Liver (tissue), 9 donors: ENCODE data around the gene FAM83G. TPM values are rescaled to one million over a fixed set of nuclear protein-coding genes. Genes with fewer than 3 reads are reported as not detected.

Experiments
- DNase-seq: peaks from one replicate; pipeline ENCODE4 v3.0.0-alpha.2; 2017; ENCODE audit warnings: low spot score
- H3K27ac ChIP-seq, 2 donors: one replicate each; pipeline ENCODE4 v1.7.0; 2013; ENCODE audit warnings: inconsistent platforms in 2 of 2, low read length in 2 of 2, control low read depth in 1 of 2, low read depth in 1 of 2, mild to moderate bottlenecking in 1 of 2
- H3K27me3 ChIP-seq, 4 donors: one replicate each; pipeline versions ENCODE4 v1.6.1 to v1.7.0; 2013; ENCODE audit warnings: low read length in 3 of 4, inconsistent platforms in 1 of 4, mild to moderate bottlenecking in 1 of 4, moderate library complexity in 1 of 4; ENCODE audit not compliant: control insufficient read depth in 4 of 4, insufficient read depth in 4 of 4
- H3K36me3 ChIP-seq, 4 donors: one replicate each; pipeline versions ENCODE4 v1.6.1 to v1.7.0; 2013; ENCODE audit warnings: low read length in 3 of 4, mild to moderate bottlenecking in 3 of 4, low read depth in 1 of 4, moderate library complexity in 1 of 4; ENCODE audit not compliant: control insufficient read depth in 4 of 4, insufficient read depth in 3 of 4
- H3K4me1 ChIP-seq, 4 donors: one replicate each; pipeline versions ENCODE4 v1.6.1 to v1.7.0; 2013; ENCODE audit warnings: low read length in 3 of 4, mild to moderate bottlenecking in 3 of 4, moderate library complexity in 1 of 4; ENCODE audit not compliant: control insufficient read depth in 4 of 4, insufficient read depth in 4 of 4
- H3K4me3 ChIP-seq, 3 donors: one replicate each; pipeline versions ENCODE4 v1.6.1 to v1.7.0; 2013; ENCODE audit warnings: low read length in 3 of 3, control low read depth in 1 of 3, low read depth in 1 of 3, mild to moderate bottlenecking in 1 of 3
- H3K9ac ChIP-seq, 2 donors: one replicate each; pipeline ENCODE4 v1.7.0; 2013; ENCODE audit warnings: low read length in 2 of 2, mild to moderate bottlenecking in 2 of 2, moderate library complexity in 2 of 2, control low read depth in 1 of 2, low read depth in 1 of 2
- H3K9me3 ChIP-seq, 4 donors: one replicate each; pipeline versions ENCODE4 v1.6.1 to v1.7.0; 2013; ENCODE audit warnings: low read length in 3 of 4; ENCODE audit not compliant: control insufficient read depth in 4 of 4
- EGR1 ChIP-seq, 2 donors: IDR thresholded peaks; 2 replicates each; pipeline ENCODE4 v1.6.1; 2016 to 2018; ENCODE audit warnings: antibody characterized with exemption in 2 of 2, low read depth in 2 of 2
- FOXA1 ChIP-seq: IDR thresholded peaks from 2 replicates; pipeline ENCODE4 v1.6.1; 2016; ENCODE audit warnings: antibody characterized with exemption
- FOXA2 ChIP-seq: IDR thresholded peaks from 2 replicates; pipeline ENCODE4 v1.6.1; 2016; ENCODE audit warnings: antibody characterized with exemption
- GABPA ChIP-seq, 2 donors: IDR thresholded peaks in 1 of 2; conservative IDR thresholded peaks in 1 of 2; 2 replicates each; pipeline ENCODE4 v1.6.1; 2016; ENCODE audit warnings: antibody characterized with exemption in 2 of 2, mild to moderate bottlenecking in 1 of 2, moderate library complexity in 1 of 2
- HNF4A ChIP-seq, 2 donors: conservative IDR thresholded peaks; 2 replicates each; pipeline ENCODE4 v1.6.1; 2016; ENCODE audit warnings: antibody characterized with exemption in 2 of 2, mild to moderate bottlenecking in 2 of 2
- HNF4G ChIP-seq: IDR thresholded peaks from 2 replicates; pipeline ENCODE4 v1.6.1; 2016; ENCODE audit warnings: antibody characterized with exemption
- JUND ChIP-seq, 2 donors: IDR thresholded peaks; 2 replicates each; pipeline ENCODE4 v1.6.1; 2016; ENCODE audit warnings: antibody characterized with exemption in 2 of 2
- NR2F2 ChIP-seq: IDR thresholded peaks from 2 replicates; pipeline ENCODE4 v1.6.1; 2016; ENCODE audit warnings: antibody characterized with exemption
- RAD21 ChIP-seq, 2 donors: IDR thresholded peaks; 2 replicates each; pipeline ENCODE4 v1.6.1; 2016; ENCODE audit warnings: antibody characterized with exemption in 2 of 2, mild to moderate bottlenecking in 2 of 2
- RXRA ChIP-seq, 2 donors: IDR thresholded peaks; 2 replicates each; pipeline ENCODE4 v1.6.1; 2017 to 2018; ENCODE audit warnings: antibody characterized with exemption in 2 of 2, mild to moderate bottlenecking in 1 of 2
- SP1 ChIP-seq: IDR thresholded peaks from 2 replicates; pipeline ENCODE4 v1.6.1; 2018; ENCODE audit warnings: antibody characterized with exemption, mild to moderate bottlenecking
- TAF1 ChIP-seq: conservative IDR thresholded peaks from 2 replicates; pipeline ENCODE4 v1.6.1; 2016; ENCODE audit warnings: antibody characterized with exemption, mild to moderate bottlenecking
- YY1 ChIP-seq: IDR thresholded peaks from 2 replicates; pipeline ENCODE4 v1.6.1; 2016; ENCODE audit warnings: antibody characterized with exemption, mild to moderate bottlenecking
- WGBS: extraction: QIAGEN DNeasy Blood & Tissue Kit; methylation state at CpG from one replicate; pipeline ENCODE4 v1.1.7; 2013; 5-methylcytosine and 5-hydroxymethylcytosine counted together
- polyA plus RNA-seq, 2 donors: library from polyadenylated mRNA; stranded (reverse) in 1 of 2; unstranded in 1 of 2; fragments of 200-250 nt in 1 of 2; fragments of >200 nt in 1 of 2; fragmentation: Nextera tagmentation in 1 of 2; extraction: Ambion mirVana in 1 of 2; gene quantifications; one replicate each; pipeline versions ENCODE4 v1.2.1 to v1.2.3, GENCODE V29; 2013 to 2015
- total RNA-seq, 2 donors: library from RNA; depleted of rRNA; stranded (reverse); fragments of >200 nt; gene quantifications; one replicate each; pipeline ENCODE4 v1.2.3, GENCODE V29; 2014
- TF ChIP-seq, protein P1 (sequence below): IDR thresholded peaks from 2 replicates; pipeline ENCODE4 v1.6.1; 2016; ENCODE audit warnings: antibody characterized with exemption
- TF ChIP-seq, protein P2 (sequence below): IDR thresholded peaks from 2 replicates; pipeline ENCODE4 v1.6.1; 2016; ENCODE audit warnings: antibody characterized with exemption
- TF ChIP-seq, protein P3 (sequence below): IDR thresholded peaks from 2 replicates; pipeline ENCODE4 v1.6.1; 2016; ENCODE audit warnings: antibody characterized with exemption
- TF ChIP-seq, protein P4 (sequence below): fragments of 150-350 bp; IDR thresholded peaks from 2 replicates; pipeline ENCODE4 v1.5.1; 2017; ENCODE audit warnings: improper control_type of control experiment, low read depth, low read length; ENCODE audit not compliant: missing input control
- TF ChIP-seq, protein P5 (sequence below): IDR thresholded peaks from 2 replicates; pipeline ENCODE4 v1.6.1; 2016; ENCODE audit warnings: antibody characterized with exemption, mild to moderate bottlenecking
- donor health status: healthy.
- donor health status: healthy.
- donor health status: healthy.
- donor health status: healthy.
- donor health status: healthy.

FAM83G gene
- total and polyA plus RNA-seq, 4 donors = 5.2 to 25.0 (median 11.5) TPM

DNA sequence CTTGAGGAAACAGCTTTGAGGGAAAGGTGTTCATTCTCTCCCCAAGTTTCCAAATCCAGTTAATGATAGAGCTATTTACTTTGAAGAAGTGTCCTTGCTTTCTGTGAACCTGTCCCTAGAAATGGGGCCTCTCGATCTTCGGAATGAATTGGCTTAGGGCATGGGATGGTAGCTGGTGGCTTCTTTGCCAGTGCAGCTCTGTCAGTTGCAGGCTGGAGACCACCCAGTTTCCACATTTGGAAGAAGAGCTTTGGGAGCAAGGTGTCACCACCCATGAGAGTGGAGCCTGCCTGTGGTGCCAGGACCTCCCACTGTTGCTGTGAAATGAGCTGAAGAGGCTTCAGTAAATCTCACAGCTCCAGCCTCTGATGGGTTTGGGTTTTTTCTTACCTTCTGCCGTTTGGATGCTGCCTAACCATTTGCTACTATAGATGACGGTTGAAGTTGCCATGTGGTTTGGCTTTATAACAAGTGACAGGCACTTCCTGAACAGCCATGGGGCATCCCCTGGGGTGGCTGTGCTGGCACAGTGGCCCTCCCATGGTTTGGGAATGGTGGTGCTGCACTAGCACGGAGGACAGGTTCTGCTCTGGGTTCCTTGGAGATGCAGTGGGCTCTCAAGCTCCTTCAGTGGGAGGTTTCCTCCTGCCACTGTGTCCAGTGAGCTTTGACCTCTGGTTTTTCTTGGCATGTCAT is 72.1 kb downstream of the FAM83G start:
- Histone ChIP-seq H3K9me3 (no peaks in the 10 kb centered on the region), H3K27ac (no peak overlapping the region), H3K4me3 (no peak overlapping the region), H3K4me1 (no peaks in the 10 kb centered on the region), H3K36me3 (peaks cover 6 to 23% (median 15%) of the 10 kb centered on the region in 4 donors), H3K27me3 (no peaks in the 10 kb centered on the region), H3K9ac (no peak overlapping the region)
- DNase-seq = no peak
- TF ChIP-seq HNF4A (conservative IDR thresholded peaks at IDR 0.05) (no peak), RXRA (IDR thresholded peaks at IDR 0.05) (no peak), RAD21 (IDR thresholded peaks at IDR 0.05) (no peak), TAF1 (no peak), HNF4G (no peak), JUND (IDR thresholded peaks at IDR 0.05) (no peak), GABPA (IDR thresholded peaks at IDR 0.05 in 1 of 2, conservative IDR thresholded peaks at IDR 0.05 in 1 of 2) (no peak), FOXA1 (no peak), SP1 (no peak), NR2F2 (no peak), YY1 (no peak), EGR1 (IDR thresholded peaks at IDR 0.05; ENCODE audit: low read depth in 2 of 2) (no peak), FOXA2 (no peak)
- TF ChIP-seq, protein P1, sequence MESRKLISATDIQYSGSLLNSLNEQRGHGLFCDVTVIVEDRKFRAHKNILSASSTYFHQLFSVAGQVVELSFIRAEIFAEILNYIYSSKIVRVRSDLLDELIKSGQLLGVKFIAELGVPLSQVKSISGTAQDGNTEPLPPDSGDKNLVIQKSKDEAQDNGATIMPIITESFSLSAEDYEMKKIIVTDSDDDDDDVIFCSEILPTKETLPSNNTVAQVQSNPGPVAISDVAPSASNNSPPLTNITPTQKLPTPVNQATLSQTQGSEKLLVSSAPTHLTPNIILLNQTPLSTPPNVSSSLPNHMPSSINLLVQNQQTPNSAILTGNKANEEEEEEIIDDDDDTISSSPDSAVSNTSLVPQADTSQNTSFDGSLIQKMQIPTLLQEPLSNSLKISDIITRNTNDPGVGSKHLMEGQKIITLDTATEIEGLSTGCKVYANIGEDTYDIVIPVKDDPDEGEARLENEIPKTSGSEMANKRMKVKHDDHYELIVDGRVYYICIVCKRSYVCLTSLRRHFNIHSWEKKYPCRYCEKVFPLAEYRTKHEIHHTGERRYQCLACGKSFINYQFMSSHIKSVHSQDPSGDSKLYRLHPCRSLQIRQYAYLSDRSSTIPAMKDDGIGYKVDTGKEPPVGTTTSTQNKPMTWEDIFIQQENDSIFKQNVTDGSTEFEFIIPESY = no peak
- TF ChIP-seq, protein P2, sequence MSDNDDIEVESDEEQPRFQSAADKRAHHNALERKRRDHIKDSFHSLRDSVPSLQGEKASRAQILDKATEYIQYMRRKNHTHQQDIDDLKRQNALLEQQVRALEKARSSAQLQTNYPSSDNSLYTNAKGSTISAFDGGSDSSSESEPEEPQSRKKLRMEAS = no peak
- TF ChIP-seq, protein P3, sequence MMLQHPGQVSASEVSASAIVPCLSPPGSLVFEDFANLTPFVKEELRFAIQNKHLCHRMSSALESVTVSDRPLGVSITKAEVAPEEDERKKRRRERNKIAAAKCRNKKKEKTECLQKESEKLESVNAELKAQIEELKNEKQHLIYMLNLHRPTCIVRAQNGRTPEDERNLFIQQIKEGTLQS = no peak
- TF ChIP-seq, protein P4, sequence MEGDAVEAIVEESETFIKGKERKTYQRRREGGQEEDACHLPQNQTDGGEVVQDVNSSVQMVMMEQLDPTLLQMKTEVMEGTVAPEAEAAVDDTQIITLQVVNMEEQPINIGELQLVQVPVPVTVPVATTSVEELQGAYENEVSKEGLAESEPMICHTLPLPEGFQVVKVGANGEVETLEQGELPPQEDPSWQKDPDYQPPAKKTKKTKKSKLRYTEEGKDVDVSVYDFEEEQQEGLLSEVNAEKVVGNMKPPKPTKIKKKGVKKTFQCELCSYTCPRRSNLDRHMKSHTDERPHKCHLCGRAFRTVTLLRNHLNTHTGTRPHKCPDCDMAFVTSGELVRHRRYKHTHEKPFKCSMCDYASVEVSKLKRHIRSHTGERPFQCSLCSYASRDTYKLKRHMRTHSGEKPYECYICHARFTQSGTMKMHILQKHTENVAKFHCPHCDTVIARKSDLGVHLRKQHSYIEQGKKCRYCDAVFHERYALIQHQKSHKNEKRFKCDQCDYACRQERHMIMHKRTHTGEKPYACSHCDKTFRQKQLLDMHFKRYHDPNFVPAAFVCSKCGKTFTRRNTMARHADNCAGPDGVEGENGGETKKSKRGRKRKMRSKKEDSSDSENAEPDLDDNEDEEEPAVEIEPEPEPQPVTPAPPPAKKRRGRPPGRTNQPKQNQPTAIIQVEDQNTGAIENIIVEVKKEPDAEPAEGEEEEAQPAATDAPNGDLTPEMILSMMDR = no peak
- TF ChIP-seq, protein P5, sequence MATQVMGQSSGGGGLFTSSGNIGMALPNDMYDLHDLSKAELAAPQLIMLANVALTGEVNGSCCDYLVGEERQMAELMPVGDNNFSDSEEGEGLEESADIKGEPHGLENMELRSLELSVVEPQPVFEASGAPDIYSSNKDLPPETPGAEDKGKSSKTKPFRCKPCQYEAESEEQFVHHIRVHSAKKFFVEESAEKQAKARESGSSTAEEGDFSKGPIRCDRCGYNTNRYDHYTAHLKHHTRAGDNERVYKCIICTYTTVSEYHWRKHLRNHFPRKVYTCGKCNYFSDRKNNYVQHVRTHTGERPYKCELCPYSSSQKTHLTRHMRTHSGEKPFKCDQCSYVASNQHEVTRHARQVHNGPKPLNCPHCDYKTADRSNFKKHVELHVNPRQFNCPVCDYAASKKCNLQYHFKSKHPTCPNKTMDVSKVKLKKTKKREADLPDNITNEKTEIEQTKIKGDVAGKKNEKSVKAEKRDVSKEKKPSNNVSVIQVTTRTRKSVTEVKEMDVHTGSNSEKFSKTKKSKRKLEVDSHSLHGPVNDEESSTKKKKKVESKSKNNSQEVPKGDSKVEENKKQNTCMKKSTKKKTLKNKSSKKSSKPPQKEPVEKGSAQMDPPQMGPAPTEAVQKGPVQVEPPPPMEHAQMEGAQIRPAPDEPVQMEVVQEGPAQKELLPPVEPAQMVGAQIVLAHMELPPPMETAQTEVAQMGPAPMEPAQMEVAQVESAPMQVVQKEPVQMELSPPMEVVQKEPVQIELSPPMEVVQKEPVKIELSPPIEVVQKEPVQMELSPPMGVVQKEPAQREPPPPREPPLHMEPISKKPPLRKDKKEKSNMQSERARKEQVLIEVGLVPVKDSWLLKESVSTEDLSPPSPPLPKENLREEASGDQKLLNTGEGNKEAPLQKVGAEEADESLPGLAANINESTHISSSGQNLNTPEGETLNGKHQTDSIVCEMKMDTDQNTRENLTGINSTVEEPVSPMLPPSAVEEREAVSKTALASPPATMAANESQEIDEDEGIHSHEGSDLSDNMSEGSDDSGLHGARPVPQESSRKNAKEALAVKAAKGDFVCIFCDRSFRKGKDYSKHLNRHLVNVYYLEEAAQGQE = no peak
- 79% methylated on average over 5 of the region's 5 CpGs for WGBS
